DMS114 treated with DMSO at 0.1 percent for 48 hours (cell line): Measurements from ENCODE around the gene MFSD2B.
"Not testable (repeated sequence)": the region's sequence is repeated elsewhere in the genome, so short reads cannot be mapped to it uniquely, and the experiment has no call there.

Source experiments
- DNase-seq: peaks from one replicate; lab custom pipeline; 2025; ENCODE audit not compliant: unreplicated experiment; lab: John Stamatoyannopoulos, UW

Gene MFSD2B

GRCh38 chr2:24018241-24018640 lies 8.4 kb downstream of the MFSD2B start:
- no peak for DNase-seq

GRCh38 chr2:24019729-24020128 lies 9.8 kb downstream of the MFSD2B start:
- no peak for DNase-seq

GRCh38 chr2:24020244-24020643 lies 10.4 kb downstream of the MFSD2B start:
- no peak for DNase-seq

GRCh38 chr2:24021122-24021998 lies 11.5 kb downstream of the MFSD2B start:
- DNase-seq = no peak

- DNase-seq = no peak
Observed at GRCh38 chr2:24022324-24022974, 12.6 kb downstream of the MFSD2B start.

GRCh38 chr2:24022975-24023575 lies 13.2 kb downstream of the MFSD2B start:
- no peak for DNase-seq

- DNase-seq = no peak
Observed at GRCh38 chr2:24024018-24024417, 14.1 kb downstream of the MFSD2B start.

GRCh38 chr2:24024996-24025663 lies 15.2 kb downstream of the MFSD2B start:
- no peak for DNase-seq

- no peak for DNase-seq
Observed at GRCh38 chr2:24026233-24026632, 16.3 kb downstream of the MFSD2B start.

- DNase-seq = no peak
Observed at GRCh38 chr2:24038786-24039499, 29.1 kb downstream of the MFSD2B start.

- DNase-seq = no peak
Observed at GRCh38 chr2:24040511-24040910, 30.6 kb downstream of the MFSD2B start.

GRCh38 chr2:24043133-24043532 lies 33.2 kb downstream of the MFSD2B start:
- DNase-seq = not testable (repeated sequence)

- DNase-seq = no peak
Observed at GRCh38 chr2:24045511-24046508, 35.9 kb downstream of the MFSD2B start.

GRCh38 chr2:24046599-24046929 lies 36.7 kb downstream of the MFSD2B start:
- DNase-seq = no peak

GRCh38 chr2:24046930-24047702 lies 37.2 kb downstream of the MFSD2B start, which contains the start of gene WDCP:
Gene WDCP, minus strand, starts transcription at chr2:24047391. Its CDS starts 7,897 bp downstream, at chr2:24039494.
- peak; percentile 99 for DNase-seq

- no peak for DNase-seq
Observed at GRCh38 chr2:24047703-24048033, 37.8 kb downstream of the MFSD2B start.

- no peak for DNase-seq
Observed at GRCh38 chr2:24048769-24049484, 39.0 kb downstream of the MFSD2B start.

- DNase-seq = peak; percentile 32
Observed at GRCh38 chr2:24049485-24050021, 39.7 kb downstream of the MFSD2B start, which contains the start of gene FKBP1B. Gene FKBP1B, plus strand, starts transcription at chr2:24049741. Its CDS starts 109 bp downstream, at chr2:24049850.
